COLO829 (cell line): Measurements from ENCODE around the gene DES.
A peak's percentile ranks its signal among the peaks of the same experiment; 100 is the strongest.

ENCODE experiments used
- DNase-seq: peaks from one replicate; pipeline ENCODE4 v3.0.0; 2012; ENCODE audit warnings: low spot score

The DES gene

DNA sequence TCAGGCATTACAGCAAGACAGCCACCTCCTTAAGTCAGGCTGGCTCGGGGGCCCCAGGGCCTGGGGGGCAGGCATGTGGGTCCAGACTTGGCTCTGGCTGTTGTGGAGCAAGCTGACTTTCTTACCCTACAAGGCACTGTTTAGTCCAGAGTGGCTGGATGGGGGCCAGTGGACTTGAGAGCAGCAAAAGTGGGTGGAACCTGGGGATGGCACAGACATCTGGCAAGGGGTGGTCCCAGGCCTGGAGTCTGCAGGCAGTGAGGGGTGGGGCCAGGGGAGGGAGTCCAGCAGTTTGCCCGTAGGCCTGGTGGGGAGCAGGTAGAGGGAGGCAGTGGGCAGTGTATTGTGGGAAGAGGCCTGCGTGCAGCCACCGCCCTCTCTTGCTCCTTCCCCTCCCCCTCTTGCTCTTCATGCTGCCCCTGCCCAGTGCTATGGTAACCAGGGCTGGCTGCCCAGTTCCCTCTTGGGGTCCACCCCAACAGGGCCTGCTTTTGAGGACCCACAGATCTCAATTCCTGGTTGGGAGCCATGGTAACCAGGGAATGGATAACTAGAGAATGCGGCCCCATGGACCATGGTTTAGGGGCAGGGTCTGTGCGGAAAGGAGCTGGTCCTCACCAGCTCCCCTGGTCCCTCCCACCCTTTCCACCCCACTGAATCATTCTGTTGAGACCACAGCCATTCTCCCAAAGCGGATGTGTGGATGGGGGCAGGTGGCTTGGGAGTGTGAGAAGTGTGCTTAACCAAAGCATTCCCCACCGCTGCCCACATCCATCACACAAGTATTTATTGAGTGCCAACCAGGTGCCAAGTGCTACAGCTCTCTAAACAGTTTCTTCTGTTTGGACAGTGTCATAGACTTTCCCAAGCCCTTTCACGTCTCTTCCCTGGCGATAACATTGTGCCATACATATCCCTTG is 35.8 kb downstream of the DES start:
- no peak for DNase-seq

DNA sequence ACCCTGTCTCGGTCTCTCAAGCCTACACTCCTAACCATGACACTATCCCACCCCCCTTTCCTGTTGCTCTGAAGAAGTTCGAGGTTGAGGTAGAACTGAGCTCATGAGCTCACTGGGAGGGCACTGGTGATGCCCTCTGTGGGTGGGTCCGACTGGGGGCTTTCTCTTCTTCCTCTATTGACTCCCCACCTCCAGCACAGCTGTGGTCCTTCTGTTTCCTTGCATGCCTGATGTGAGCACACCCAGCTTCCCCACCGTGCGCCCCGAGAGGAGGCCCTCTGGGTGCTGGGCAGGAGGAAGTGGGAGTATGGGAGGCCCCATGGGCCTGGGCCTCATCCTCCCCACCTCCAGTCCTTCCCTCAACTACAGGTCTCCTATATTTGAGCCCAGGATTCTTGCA is 37.4 kb downstream of the DES start:
- DNase-seq, result no peak

DNA sequence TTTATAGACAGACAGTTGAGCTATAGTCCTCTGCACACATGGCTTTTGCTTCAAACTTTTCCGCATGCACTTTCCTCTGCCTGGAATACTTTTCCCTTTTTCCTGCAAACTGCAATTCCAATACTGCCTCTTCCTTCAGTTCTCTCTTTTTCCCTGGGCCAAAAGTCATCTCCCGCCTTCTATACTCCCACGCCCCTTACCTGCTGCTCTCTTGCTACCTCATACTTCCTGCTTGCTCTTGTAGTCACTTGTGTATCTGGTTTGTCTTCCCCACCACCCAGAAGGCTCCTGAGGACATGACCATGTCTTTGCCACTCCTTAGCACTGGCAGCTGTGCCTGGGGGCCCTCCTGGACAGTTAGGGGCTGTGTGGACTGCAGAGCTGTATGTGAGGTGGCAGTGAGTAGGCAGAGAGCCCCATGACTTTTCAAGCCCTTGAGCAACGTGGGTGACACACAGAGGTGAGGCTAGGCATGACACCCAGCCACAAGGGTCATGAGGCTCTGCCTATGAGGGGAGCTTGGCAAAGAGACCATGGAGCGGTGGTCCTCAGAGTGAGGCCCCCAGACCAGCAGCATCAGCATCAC is 39.7 kb downstream of the DES start:
- DNase-seq, result no peak

DNA sequence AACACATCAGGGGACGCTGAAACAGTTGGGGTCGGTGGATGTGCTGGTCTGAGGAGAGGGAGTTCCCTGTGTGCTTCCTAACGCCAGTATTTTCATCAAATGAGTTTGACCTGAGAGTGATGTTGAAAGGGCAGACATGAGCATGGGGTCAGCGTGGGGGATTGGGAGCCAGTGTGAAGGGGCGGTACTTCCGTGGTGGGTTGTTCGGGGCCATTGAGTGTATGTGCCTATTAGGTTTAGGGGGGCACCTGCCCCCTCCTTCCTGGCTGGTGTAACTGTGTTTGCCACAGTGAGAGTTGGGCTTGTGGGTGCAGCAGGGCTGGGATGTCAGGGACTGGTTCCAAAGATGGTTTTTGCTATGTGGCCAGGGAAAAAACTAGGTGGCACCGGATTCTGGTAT is 40.8 kb downstream of the DES start:
- no peak for DNase-seq

DNA sequence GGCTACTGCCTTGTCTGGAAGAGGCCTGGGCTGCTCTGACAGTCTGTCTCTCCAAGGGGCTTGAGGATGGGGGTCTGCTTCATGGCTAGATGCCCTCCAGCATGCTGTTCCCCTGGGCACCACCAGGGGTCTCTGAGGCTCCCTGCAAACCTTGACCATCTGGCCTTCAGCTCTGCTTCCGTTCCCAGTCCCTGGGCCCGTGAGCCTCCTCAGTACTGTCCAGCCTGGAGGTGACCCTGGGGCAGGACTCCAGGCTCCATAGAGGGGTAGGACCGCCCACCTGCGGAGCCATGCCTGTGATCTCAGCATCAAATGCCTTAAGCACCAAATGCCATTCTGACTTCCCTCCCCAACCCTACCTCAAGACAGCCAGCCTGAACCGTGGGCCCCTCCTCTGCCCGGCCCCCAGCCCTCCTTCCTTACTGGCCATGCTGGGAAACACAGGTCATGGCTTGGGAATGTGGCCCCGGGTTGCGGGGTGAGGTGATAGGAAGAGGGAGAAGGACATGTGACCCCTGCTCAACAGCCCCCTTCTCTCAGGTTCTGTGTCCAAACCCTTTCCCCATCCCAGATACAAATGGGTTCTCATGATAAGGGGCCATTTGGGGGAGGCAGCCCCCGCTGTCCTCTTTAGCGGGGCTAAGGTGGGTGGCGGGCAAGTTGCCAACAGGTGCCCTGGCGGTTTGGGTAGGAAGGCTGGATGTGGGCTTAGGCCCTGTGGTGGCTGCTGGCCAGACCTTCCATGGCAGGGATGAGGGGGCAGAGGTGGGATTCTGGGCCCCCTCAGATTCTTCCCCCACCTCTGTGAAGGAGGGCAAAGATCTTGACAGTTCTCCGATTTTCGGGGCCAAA is 41.5 kb downstream of the DES start:
- DNase-seq, result peak; percentile 65

DNA sequence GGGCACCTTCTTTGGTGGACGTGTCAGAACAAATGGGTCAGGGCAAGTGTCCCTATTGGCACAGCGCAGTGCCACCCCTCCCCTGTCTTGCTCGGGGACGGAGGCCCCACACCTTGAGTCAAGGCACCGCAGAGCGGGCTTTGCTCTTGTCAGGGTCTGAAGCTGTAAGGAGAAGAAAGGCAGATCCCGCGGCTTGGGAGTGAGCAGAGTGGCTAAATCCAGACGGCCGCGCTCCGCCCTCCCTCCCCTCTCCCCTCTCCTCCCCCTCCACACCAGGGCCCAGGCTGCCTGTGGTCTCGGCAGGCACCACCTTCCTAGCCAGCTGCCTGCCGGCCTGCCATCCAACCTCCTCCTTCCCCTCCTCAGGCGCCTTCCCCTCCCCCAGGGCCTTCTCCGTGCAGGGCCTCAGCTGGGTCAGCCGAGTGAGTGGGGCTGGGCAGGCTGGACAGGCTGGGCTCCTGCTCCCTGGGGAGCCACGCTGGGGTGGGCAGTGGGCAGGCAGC is 42.3 kb downstream of the DES start:
- no peak for DNase-seq

DNA sequence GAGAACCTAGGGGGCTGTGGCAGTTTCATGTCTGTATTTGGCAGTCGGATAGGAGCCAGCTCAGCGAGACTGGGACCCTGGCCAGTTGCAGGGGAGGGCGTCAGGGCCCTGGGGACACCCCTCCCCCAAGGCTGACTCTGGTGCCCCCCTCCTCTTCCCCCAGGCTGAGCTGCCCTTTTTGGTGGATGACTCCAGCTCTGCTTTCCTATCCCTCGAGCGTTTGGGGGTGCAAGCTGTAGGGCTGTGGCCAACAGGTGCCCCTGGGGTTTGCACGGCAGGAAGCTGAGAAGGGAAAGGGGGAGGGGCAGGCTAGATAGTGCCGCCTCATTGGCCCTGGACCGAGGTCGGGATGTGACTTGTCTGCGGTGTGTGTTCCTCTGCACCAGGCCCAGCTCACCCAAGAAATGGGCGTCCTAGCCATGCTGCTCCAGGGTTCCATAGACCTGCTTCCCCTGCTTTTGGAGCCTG is 42.9 kb downstream of the DES start:
- DNase-seq, result no peak

DNA sequence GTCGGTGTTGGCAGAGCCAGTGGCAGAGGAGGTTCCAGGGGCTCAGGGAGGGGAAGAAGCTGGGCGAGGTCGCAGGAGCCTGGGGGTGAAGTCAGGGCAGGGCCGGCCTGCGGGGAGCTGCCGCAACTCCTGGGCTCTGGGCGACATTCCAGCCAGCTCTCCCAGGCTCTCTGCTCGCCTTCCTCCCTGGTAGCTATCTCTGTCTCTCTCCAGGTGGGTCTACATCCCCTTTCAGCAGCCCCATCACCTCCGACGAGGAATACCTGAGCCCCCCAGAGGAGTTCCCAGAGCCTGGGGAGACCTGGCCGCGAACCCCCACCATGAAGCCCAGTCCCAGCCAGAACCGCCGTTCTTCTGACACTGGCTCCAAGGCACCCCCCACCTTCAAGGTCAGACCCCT is 43.5 kb downstream of the DES start:
- no peak for DNase-seq

DNA sequence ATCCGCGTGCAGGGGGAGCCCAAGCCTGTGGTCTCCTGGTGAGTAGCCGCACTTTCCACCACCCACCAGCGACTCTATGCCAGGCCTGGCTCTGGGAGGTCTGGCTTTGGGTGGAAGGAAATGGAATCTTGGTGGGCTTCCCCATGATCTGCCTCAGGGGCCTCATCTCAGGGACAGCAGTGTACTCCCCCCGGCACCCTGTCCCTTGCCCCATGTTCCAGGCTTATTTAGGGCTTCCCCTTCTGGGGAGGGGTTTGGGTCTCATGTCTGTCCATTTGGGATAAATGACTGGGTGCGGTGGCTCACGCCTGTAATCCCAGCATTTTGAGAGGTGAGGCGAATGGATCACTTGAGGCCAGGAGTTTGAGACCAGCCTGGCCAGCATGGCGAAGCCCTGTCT is 44.2 kb downstream of the DES start:
- no peak for DNase-seq

DNA sequence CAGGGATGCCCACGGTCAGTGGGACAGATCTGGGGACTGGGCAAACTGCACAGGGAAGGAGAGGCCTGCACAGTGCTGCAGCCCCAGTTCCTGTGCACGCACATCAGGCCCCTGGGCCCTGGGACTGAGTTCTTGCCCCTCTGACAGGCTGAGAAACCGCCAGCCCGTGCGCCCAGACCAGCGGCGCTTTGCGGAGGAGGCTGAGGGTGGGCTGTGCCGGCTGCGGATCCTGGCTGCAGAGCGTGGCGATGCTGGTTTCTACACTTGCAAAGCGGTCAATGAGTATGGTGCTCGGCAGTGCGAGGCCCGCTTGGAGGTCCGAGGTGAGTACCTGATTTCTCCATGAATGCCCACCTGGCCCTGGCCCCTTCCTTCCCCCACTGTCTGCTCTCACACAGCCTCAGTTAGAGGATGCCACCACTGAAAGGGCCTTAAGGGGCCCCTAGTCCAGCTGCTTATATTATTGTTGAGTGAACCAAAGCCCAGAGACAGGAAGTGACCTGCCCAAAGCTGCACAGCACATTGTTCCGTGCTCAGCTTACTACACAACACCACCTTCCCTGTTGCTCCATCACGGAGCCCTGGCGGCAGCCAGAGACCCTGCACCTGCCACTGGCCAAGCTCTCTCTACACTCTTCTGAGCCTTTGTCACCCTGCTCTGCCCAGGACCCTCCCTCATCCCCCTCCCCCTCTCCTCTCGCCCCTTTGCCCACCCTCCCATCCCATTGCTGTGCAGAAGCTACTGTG is 46.3 kb downstream of the DES start:
- DNase-seq, result no peak

DNA sequence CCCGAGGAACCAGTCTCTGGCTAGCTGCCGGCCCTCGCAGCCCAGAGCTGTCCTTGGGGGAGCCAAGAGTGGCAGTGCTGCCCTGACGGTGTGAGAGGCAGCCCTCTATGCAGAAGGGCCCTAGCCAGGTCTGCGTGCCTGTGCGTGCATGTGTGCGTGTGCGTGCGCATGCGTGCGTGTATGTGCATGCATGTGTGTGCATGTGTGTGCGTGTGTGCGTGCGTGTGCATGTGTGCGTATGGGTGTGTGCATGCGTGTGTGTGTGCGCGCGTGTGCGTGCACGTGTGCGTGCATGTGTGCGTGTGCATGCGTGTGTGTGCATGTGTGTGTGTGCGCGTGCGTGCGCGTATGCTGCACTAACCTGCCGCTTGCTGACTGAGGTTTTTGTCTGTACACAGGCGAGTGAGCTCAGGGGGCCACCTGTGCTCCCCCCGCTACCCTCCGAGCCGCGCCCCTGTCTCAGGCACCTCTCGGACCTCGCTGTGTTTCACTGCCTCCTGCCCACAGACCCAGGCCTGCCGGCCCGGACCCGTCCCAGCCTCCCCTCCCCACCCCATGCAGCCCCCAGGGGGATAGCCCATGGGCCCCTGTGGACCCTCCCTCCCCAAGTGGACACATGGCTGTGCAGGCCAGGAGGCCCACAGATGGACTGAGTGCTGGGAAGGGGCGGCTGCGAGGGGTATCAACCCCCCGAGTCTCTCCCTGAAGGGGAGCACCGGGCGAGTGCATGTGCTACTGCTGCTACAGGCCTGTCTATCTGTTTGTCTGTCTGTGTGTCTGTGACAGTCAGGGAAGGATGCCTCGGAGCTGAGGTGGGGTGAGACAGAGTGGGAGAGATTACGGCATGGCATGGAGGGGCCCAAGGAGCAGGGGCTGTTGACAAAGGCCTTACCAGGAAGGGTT is 47.7 kb downstream of the DES start:
- no peak for DNase-seq

DNA sequence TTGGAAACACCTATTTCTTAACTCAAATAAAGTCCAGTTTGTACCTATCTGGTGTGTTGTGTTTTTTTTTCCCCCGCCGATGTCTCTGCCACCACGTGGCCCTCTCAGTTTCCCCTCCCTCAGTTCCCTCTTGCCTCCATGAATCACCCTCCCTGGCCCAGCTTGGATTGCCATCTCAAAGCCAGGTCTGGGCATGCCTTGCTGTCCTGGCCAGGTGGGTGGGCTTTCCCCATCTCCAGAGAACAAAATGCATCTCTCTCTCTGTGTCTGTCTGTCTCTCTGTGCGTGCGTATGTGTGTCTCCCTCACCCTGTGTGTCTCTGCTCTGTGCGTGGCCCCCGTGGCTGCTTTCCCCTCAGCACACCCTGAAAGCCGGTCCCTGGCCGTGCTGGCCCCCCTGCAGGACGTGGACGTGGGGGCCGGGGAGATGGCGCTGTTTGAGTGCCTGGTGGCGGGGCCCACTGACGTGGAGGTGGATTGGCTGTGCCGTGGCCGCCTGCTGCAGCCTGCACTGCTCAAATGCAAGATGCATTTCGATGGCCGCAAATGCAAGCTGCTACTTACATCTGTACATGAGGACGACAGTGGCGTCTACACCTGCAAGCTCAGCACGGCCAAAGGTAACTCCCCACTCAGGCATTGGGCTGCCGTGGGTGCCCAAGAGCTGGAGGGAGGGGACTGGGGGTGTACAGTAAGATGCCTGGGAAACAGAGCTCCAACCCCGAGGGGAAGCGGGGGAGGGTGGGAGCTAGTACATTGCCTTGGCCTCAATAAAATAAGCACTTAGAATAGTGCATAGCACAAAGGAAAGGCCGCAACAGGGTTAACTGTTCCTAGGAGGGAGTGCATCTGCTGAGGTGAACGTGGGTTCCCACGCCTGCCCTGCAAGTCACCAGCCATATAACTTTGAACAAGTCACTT is 48.9 kb downstream of the DES start:
- DNase-seq, result no peak

DNA sequence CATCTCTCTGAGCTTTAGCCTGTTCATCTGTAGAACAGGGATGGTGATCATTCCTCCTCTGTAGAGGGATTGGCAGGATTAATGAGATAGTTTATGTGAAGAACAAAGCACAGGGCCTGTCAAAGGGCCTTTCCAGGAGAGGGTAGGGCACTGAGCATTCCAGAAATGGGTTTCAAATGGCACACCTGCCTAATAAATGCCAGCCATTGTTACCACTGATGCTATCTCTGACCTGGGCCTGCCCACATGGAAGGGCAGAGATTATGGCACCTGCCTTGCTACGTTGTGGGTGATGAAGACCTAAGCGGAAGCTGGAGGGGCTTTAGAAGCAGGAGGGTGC is 49.5 kb downstream of the DES start:
- DNase-seq, result no peak

DNA sequence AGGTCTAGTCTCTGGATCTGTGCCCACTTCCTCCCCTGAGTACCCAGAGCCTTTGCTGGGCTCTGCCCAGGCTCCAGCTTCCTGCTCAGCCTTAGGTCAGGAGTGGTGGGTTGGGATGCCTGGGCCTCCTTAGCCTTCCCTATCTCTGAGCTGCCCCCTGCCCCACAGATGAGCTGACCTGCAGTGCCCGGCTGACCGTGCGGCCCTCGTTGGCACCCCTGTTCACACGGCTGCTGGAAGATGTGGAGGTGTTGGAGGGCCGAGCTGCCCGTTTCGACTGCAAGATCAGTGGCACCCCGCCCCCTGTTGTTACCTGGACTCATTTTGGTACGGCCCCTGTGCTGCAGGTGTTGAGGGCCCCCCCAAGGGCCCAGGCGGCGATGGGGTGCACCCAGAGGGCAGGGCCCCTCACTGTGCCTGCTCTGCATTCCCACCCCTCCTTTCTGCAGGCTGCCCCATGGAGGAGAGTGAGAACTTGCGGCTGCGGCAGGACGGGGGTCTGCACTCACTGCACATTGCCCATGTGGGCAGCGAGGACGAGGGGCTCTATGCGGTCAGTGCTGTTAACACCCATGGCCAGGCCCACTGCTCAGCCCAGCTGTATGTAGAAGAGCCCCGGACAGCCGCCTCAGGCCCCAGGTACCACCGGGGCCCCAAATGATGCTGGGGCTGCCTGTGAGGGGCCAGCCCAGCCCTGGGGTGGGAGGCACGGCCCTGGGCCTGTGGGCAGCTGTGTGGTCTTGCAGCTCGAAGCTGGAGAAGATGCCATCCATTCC is 50.4 kb downstream of the DES start:
- no peak for DNase-seq

DNA sequence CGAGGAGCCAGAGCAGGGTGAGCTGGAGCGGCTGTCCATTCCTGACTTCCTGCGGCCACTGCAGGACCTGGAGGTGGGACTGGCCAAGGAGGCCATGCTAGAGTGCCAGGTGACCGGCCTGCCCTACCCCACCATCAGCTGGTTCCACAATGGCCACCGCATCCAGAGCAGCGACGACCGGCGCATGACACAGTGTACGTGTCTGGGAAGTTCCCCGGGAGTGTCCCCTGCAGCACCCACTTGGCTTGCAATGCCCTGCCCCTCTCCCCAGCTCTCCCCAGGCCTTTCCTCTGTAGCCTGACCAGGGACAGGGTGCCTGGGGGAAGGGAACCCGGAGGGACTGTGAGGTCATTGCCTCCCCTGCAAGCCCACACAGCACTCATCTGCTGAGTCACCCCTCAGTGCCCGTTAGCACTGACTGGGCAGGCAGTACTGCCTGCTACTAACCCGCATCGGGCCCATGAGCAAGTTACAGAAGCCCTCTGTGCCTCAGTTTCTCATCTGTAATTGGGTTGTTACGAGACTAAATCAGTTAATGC is 51.1 kb downstream of the DES start:
- peak; percentile 36 for DNase-seq

DNA sequence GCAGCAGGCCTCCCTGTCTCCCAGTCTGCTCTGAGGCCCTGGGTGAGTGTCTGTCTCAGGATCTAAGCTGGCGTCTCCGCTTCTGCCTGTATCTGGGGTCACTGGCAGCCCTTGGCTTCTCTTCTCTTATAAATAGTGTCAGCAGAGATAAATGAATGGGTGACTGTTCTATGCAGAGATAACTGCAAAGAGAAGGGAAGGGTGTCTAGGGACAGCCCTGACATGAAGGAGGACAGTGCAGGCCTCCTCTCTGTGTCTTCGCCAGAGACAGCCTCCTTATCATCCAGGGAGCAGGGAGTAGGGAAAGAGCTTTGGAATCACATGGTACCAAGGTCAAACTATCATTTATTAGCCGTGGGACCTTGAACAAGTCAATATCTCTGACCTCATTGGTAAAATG is 52.3 kb downstream of the DES start:
- DNase-seq, result no peak

DNA sequence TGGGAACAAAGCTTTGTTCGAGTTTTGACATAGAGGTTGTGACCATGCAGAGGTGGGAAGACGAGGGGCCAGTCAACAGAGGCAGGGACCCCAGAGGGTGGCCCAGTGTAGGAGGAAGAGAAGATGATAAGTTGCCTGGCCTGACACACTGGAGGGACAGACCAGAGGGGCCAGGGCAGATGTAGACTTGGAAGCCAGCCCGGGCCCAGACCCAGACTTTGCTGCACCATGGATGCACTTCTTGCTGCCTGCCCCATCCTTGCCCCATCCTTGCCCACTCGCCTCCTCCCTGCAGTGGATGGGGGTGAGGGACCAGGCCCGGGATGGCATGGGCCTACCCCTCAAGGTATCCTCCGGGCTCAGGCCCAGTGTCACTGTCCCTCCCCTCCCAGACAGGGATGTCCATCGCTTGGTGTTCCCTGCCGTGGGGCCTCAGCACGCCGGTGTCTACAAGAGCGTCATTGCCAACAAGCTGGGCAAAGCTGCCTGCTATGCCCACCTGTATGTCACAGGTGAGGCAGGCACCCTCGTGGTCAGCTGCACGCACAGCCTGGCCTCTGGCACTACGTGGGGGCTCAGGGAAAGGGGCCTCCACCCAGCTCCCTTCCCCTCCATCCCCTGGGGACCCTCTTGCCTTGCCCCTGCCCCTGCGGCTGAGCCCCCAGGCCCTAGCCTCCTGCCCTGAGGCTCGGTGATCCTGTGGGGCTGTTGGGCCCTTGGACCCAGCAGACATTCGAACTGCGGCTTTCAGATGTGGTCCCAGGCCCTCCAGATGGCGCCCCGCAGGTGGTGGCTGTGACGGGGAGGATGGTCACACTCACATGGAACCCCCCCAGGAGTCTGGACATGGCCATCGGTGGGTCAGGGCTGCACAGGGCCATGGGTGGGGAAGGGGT is 53.5 kb downstream of the DES start:
- no peak for DNase-seq
